ENCODE measurements around the gene NKG7. TPM values are rescaled to one million over a fixed set of nuclear protein-coding genes. Genes with fewer than 3 reads are reported as not detected.
"Not testable (repeated sequence)": the region's sequence is repeated elsewhere in the genome, so short reads cannot be mapped to it uniquely, and the experiment has no call there.

Gene NKG7
- total RNA-seq, 4 donors from 2014 or later, result 1.5 to 4.1 (median 2.4) TPM; not detected in 1

DNA sequence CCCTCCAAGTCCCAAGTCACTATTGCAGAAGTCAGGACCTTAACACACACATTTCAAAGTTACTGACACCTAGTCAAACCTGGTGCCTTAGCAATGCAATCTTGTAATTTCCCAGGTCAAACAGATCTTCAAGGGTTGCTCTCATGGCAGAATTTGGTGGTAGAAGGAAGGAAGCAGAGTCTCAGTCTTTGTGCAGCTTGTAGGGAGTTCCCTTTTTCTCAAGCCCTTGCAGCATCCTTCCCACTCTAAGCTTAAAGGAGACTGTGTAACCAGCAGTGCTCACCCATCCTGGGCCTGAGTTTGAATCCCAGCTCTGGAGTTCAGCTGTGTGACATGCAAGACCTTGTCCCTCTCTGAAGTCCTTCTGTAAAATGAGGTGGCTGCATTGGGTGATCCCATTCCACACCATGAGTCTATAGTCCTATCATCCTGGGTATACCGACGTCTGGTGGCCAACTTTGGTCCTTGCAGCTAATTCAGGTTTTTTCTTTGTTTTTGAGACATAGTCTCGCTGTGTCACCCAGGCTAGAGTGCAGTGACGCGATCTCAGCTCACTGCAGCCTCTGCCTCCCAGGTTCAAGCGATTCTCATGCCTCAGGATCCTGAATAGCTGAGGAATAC lies 35.2 kb upstream of the NKG7 start:
- intact Hi-C loops (cut with DNase I), result loop anchor here (5.0 kb wide), 1 partner anchor 70 kb away; no protein-coding TSS in a partner anchor
- Histone ChIP-seq H3K9me3 (peaks cover 0 to 3% (median 1%) of the 10 kb centered on the region in 4 donors), H3K36me3 (no peaks in the 10 kb centered on the region), H3K27me3 (peaks cover 0 to 43% (median 0%) of the 10 kb centered on the region in 4 donors), H3K4me1 (no peaks in the 10 kb centered on the region), H3K4me3 (no peak overlapping the region), H3K27ac (replicated peaks in 1 of 4) (no peak overlapping the region)
- TF ChIP-seq, protein P1, sequence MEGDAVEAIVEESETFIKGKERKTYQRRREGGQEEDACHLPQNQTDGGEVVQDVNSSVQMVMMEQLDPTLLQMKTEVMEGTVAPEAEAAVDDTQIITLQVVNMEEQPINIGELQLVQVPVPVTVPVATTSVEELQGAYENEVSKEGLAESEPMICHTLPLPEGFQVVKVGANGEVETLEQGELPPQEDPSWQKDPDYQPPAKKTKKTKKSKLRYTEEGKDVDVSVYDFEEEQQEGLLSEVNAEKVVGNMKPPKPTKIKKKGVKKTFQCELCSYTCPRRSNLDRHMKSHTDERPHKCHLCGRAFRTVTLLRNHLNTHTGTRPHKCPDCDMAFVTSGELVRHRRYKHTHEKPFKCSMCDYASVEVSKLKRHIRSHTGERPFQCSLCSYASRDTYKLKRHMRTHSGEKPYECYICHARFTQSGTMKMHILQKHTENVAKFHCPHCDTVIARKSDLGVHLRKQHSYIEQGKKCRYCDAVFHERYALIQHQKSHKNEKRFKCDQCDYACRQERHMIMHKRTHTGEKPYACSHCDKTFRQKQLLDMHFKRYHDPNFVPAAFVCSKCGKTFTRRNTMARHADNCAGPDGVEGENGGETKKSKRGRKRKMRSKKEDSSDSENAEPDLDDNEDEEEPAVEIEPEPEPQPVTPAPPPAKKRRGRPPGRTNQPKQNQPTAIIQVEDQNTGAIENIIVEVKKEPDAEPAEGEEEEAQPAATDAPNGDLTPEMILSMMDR (IDR thresholded peaks at IDR 0.05), result peak; percentile 42 to 57 (median 51)
- TF ChIP-seq EP300 (IDR thresholded peaks at IDR 0.05), result no peak
- DNase-seq (ENCODE audit: extremely low spot score), result no peak
- 52% methylated on average over 6 of the region's 6 CpGs for WGBS

DNA sequence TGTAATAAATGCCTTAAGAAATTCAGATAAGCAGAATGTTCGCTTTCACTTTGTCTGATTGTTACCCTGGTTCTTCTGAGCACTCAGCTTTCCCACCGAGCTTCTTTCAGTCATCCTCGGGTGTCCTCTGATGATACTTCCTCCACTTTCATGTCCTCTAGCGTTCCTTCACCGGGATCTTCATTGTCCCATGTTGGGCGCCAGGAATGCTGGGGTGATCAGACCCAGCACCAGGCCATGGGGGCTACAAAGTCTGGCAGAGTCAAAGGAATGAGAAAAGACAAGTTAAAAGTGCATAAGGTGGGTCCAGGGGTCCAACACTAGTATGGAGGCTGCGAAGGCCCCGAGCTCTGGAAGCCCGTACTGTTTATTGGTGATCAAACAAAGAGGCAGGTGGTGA lies 29.7 kb upstream of the NKG7 start:
- H3K27ac ChIP-seq (replicated peaks in 1 of 4), result no peak overlapping the region
- intact Hi-C loops (cut with DNase I), result no loop called here
- peaks cover 0 to 22% (median 0%) of the 10 kb centered on the region in 4 donors for H3K27me3 ChIP-seq
- 97% methylated on average over 9 of the region's 9 CpGs for WGBS
- no peaks in the 10 kb centered on the region for H3K4me1 ChIP-seq
- H3K4me3 ChIP-seq, result no peak overlapping the region
- no peak for DNase-seq (ENCODE audit: extremely low spot score)
- H3K36me3 ChIP-seq, result no peaks in the 10 kb centered on the region
- H3K9me3 ChIP-seq, result peaks cover 0 to 14% (median 8%) of the 10 kb centered on the region in 4 donors
- TF ChIP-seq, protein P1 (IDR thresholded peaks at IDR 0.05), result no peak
- TF ChIP-seq POLR2AphosphoS5 (IDR thresholded peaks at IDR 0.05), result no peak
- no peak for TF ChIP-seq EP300 (IDR thresholded peaks at IDR 0.05)
- TF ChIP-seq POLR2A (IDR thresholded peaks at IDR 0.05; ENCODE audit: low read depth), result no peak

DNA sequence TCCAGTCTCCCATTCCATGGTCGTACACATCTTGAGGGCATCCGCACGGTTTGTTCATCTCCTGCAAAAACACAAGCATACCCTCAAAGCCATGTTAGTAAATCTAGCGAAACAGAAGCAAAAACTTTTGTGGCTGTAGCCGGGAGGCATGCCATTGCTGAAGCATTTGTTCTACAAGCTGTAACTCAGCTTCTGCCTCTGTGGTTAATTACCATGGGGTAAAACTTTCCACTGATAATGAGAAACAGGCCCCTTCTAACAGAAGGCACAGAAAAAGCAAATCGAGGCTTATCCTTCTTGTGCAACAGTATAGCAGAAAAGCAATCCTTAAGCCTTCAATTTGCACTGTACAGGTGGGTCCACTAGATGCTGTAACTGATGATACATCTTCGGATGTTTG lies 27.5 kb upstream of the NKG7 start:
- H3K9me3 ChIP-seq, result peaks cover 0 to 11% (median 8%) of the 10 kb centered on the region in 4 donors
- WGBS, result 92% methylated on average over 7 of the region's 7 CpGs
- H3K4me3 ChIP-seq; H3K36me3 ChIP-seq; H3K4me1 ChIP-seq; intact Hi-C loops (cut with DNase I); H3K27ac ChIP-seq (replicated peaks in 1 of 4); DNase-seq (ENCODE audit: extremely low spot score): not testable (repeated sequence)
- H3K27me3 ChIP-seq, result peaks cover 0 to 19% (median 0%) of the 10 kb centered on the region in 4 donors

DNA sequence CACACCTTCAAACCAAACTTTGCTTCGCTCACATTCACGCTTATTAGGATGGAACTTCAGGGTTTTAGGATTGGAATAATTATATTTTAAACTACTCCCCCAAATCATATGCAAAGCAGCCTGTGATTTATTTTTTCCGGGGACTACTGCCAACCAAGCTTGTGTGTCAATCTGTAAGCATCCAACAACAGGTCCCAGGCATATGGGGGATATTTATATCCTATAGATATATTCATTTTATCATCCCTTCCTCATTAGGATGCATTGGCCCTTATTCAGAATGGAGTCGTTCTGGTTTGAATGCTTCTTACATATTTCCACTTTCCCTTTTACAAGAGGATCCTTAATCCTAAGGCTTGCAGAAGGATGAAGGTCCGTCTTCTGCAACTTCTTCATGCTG lies 26.8 kb upstream of the NKG7 start:
- DNase-seq (ENCODE audit: extremely low spot score), result no peak
- intact Hi-C loops (cut with DNase I), result no loop called here
- peaks cover 0 to 11% (median 8%) of the 10 kb centered on the region in 4 donors for H3K9me3 ChIP-seq
- peaks cover 6 to 8% (median 7%) of the 10 kb centered on the region in 4 donors for H3K4me1 ChIP-seq
- WGBS, result 96% methylated on average over 5 of the region's 5 CpGs
- TF ChIP-seq, protein P1 (IDR thresholded peaks at IDR 0.05), result no peak
- no peak for TF ChIP-seq POLR2A (IDR thresholded peaks at IDR 0.05; ENCODE audit: low read depth)
- no peak for TF ChIP-seq EP300 (IDR thresholded peaks at IDR 0.05)
- TF ChIP-seq POLR2AphosphoS5 (IDR thresholded peaks at IDR 0.05), result no peak
- peaks cover 0 to 14% (median 0%) of the 10 kb centered on the region in 4 donors for H3K27me3 ChIP-seq
- H3K36me3 ChIP-seq, result no peaks in the 10 kb centered on the region
- no peak overlapping the region for H3K27ac ChIP-seq (replicated peaks in 1 of 4)
- H3K4me3 ChIP-seq, result no peak overlapping the region

DNA sequence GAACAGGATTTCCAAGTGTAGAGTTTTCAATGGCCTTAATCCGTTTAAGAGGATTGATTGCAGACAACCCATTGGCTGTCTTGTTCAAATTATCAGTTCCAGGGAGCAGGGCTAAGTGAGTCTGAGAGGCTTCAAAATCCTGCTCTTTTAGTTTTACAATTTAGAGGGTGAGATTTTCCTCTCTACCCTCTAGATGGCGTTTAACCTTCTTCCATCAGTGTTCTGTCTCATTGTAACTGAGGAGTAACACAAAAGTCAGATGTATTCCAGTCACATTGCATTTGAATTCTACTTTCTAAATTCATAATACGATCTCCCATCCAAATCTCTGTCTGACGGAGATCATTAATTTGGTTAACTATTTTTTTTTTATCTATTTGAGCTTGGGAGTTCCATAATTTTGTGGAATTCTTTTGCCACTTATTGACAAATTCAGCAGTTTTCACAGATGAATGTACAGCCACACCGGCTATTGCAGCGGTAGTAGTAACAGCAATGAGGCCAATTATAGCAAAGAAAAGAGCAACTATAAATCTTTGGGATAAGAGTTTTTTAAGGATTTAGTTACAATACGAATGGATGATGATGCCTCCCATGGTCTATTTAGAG lies 25.7 kb upstream of the NKG7 start:
- WGBS, result 49% methylated on average over 7 of the region's 7 CpGs

DNA sequence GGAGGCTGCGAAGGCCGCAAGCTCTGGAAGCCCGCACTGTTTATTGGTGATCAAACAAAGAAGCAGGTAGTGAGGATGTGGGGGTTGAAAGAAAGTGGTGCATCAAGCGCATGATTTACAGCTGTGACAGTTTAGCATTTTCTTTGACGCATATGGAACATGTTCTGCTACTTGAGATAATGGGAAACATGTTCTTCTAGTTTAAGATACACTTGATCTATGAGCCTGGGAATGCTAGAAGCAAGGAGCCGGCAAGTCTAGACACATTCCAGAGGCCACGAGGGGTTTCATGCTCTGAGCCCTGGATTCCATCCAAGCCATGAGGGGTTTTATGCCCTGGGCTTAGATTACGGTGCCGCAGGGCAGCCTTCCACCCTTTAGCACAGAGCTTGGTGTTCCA lies 25.0 kb upstream of the NKG7 start:
- H3K27me3 ChIP-seq; H3K36me3 ChIP-seq; intact Hi-C loops (cut with DNase I); H3K4me3 ChIP-seq; H3K27ac ChIP-seq (replicated peaks in 1 of 4); DNase-seq (ENCODE audit: extremely low spot score): not testable (repeated sequence)
- peaks cover 0 to 11% (median 6%) of the 10 kb centered on the region in 4 donors for H3K9me3 ChIP-seq
- WGBS, result 77% methylated on average over 8 of the region's 9 CpGs
- peaks cover 9 to 14% (median 13%) of the 10 kb centered on the region in 4 donors for H3K4me1 ChIP-seq

More for the DNA sequence above, 25.7 kb upstream of the NKG7 start:
- DNase-seq (ENCODE audit: extremely low spot score), result no peak
- intact Hi-C loops (cut with DNase I), result no loop called here
- Histone ChIP-seq H3K27me3 (peaks cover 0 to 7% (median 0%) of the 10 kb centered on the region in 4 donors), H3K9me3 (peaks cover 0 to 11% (median 8%) of the 10 kb centered on the region in 4 donors), H3K36me3 (no peaks in the 10 kb centered on the region), H3K27ac (replicated peaks in 1 of 4) (no peak overlapping the region), H3K4me1 (peaks cover 9 to 14% (median 13%) of the 10 kb centered on the region in 4 donors), H3K4me3 (no peak overlapping the region)
- TF ChIP-seq EP300 (IDR thresholded peaks at IDR 0.05), result no peak
- TF ChIP-seq, protein P1 (IDR thresholded peaks at IDR 0.05), result peak; percentile 37 to 58 (median 41)
